NCI-H187 treated with DMSO at 0.1 percent for 48 hours (cell line): ENCODE results near the gene PTPRA.
"Not testable (repeated sequence)": the region's sequence is repeated elsewhere in the genome, so short reads cannot be mapped to it uniquely, and the experiment has no call there.

Source experiments
- DNase-seq: peaks from one replicate; lab custom pipeline; 2025; lab: John Stamatoyannopoulos, UW

PTPRA gene

GRCh38 chr20:3074812-3075211, 201.5 kb downstream of the PTPRA start:
- DNase-seq: peak; percentile 40

GRCh38 chr20:3075315-3075714, 202.0 kb downstream of the PTPRA start:
- not testable (repeated sequence) for DNase-seq

DNA sequence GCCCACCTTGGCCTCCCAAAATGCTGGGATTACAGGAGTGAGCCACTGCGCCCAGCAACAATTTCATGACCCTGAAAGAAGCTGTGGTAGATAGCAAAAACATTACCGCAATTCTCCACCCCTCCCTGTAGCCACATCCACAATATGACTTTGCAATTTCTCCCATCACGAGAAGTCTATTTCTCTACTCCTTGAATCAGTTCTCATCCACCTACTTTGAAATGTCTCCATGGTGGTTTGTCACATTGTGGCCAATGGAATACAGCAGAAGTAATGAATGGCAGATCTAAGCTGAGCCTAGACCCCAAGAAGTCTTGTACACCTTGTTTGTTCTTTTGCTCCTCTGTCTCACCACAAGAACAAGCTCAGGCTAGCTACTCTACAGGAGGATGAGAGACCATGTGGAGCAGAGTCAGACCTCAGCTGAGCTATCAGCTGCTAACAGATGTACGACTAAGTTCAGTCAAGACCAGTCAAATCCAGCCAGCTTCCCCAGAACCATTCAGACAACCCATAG, 204.4 kb downstream of the PTPRA start:
- no peak for DNase-seq

DNA sequence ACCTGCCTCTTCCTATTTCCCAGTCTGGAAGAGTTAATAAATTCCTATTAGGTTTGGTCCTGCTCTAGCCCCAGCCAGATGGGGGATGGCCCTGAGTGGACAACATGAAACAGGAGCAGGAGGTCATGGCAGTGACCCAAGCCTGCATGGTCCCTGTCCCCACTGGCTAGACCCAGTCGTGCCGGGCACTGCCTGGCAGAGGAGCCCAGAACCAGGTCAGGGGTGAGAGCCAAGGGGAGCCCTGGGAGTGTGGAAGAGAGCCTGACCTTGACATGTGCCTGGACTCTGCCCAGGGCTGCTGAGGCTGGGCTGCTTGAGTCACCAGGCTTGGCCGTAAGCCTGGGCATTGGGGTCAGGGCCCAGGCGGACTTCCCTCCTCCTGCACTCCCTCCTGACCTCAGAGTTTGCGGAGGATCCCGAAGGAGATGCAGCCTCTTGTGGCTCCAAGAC, 207.7 kb downstream of the PTPRA start:
- DNase-seq: no peak

DNA sequence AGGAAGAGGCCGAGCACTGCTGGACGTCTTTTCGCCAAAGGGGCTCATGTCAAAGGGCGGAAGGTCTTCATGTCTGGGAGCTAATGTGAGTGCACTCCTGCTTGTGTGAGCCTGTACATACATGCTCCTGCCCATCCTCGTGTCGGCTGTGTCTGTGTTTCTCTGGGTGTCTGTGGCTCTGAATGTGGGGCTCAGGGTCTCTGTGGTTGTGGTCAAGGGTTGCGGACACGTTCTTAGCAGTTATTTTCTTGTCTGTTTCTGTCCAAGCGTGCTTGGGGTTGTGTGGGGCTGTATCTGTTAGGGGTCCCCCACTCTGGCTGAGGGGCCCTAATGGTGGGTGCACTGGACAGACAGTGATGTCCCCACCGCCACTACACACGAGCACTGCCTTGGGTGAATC, 208.4 kb downstream of the PTPRA start:
- DNase-seq: no peak

DNA sequence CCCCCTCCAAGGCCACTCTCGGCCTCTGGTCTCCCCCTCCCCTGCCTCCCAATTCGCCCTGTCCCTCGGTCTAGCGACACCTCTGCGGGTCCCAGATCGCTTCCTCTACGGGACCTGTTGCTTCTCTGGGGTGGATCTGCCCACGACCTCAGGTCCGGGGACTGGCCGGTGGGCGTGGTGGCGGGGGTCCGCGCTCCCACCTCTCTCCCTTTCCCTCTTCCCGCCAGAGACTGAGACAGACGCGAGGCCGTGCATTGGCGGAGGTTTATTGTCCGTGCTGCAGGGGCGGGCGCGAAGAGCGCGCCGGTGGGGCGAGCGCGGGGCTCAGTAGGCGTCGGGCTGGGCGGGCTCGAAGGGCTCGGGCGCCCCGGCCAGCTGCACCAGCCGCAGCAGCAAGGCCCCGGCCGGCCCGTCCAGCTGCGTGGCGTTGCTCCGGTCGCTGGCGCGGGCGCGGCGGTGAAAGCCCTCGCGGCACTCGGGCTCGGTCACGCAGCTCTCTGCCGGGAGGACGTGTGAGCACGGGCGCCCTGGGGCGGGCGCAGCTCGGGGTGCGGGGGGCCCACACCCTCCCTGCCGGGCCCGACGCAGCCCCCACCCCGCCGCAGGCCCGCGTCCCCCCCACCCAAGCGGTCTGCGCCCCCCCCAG, 209.1 kb downstream of the PTPRA start:
- no peak for DNase-seq

DNA sequence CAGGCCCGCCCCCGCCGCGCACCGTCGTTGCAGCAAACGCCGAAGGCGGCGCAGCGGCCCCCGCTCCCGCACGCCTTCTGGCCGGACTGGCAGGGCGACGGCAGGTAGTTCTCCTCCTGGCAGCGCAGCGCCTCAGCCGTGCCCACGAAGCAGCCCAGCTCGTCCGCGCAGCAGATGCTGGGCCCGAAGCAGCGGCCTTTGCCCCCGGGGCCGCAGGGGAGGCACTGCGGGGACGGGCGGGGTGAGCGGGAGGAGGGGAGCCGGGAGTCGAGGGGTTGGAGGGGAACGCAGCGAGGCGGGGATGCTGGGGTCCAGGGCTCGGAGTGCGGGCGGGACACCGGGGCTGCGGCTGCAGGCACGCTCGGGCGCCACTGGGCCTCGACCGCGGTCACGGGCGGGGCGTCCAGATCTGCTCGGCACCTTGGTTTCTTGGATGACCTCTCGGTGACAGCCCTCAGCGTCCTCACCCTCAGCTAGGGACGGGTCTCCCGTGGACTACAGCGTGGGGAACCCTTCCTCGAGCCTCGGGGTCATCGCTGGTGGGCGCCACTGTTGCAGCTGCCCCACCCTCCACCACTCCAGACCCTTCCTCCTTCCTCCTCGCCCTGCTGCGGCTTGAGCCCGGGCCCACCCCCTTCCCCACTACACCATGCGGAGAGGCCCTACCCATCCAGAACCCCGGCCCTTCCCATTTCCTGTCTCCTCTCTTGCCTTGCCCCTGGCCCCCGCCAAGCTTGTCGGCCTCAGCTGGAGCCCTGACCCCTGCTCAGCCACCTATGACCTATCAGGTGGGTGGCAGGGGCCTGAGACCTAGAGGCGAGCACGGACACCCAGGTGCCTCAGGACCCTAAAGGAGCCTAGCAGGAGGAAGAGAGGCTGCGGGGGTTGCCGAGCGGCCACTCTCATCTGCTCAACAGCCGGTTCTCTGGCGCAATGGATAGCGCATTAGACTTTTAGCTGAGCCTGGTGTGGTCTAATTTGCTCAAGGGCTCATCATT, 210.0 kb downstream of the PTPRA start:
- DNase-seq: no peak

- DNase-seq: no peak
Observed at GRCh38 chr20:3084283-3084985, 211.2 kb downstream of the PTPRA start, which contains the start of gene AVP. Gene AVP, minus strand, starts transcription at chr20:3084724. Its CDS starts 50 bp downstream, at chr20:3084674.

- DNase-seq: no peak
Observed at GRCh38 chr20:3084986-3085360, 211.7 kb downstream of the PTPRA start.

GRCh38 chr20:3085571-3086072, 212.3 kb downstream of the PTPRA start:
- DNase-seq: no peak

DNA sequence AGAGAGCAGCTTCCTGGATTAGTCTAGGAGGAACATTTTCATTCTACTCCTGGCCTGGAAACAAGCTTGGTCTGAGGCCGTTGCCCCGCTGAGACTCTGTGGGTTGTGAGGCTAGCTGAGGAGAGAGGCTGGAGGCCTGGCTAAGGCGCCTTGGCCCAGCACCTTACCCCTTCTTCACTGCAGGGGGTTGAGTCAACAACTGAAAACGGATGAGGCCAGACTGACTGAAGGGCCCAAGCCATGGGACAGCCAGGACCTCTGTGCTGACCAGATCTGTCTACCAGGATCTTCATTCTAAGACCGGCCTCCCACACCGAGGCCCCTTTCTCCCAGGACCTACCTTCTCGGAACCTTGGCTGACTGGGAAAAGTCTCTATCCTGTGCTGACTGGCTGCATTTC, 214.8 kb downstream of the PTPRA start:
- DNase-seq: no peak
